GM10266 (cell line): ENCODE data around the gene IVNS1ABP.

Source experiments
- DNase-seq: peaks from one replicate; pipeline ENCODE4 v3.0.0; 2012; ENCODE audit errors: extremely low spot score
- TF ChIP-seq, protein P1 (sequence below): IDR thresholded peaks from 2 replicates; pipeline ENCODE4 v1.5.1; 2012; ENCODE audit warnings: mild to moderate bottlenecking, low read depth; ENCODE audit not compliant: control insufficient read depth, insufficient read depth; ENCODE audit errors: missing control alignments

Gene IVNS1ABP

GRCh38 chr1:185343306-185343705 lies 26.3 kb upstream of the IVNS1ABP start:
- TF ChIP-seq, protein P1, sequence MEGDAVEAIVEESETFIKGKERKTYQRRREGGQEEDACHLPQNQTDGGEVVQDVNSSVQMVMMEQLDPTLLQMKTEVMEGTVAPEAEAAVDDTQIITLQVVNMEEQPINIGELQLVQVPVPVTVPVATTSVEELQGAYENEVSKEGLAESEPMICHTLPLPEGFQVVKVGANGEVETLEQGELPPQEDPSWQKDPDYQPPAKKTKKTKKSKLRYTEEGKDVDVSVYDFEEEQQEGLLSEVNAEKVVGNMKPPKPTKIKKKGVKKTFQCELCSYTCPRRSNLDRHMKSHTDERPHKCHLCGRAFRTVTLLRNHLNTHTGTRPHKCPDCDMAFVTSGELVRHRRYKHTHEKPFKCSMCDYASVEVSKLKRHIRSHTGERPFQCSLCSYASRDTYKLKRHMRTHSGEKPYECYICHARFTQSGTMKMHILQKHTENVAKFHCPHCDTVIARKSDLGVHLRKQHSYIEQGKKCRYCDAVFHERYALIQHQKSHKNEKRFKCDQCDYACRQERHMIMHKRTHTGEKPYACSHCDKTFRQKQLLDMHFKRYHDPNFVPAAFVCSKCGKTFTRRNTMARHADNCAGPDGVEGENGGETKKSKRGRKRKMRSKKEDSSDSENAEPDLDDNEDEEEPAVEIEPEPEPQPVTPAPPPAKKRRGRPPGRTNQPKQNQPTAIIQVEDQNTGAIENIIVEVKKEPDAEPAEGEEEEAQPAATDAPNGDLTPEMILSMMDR, result no peak
- no peak for DNase-seq

- TF ChIP-seq, protein P1, result no peak
- no peak for DNase-seq
Measured at GRCh38 chr1:185342672-185343259, 25.7 kb upstream of the IVNS1ABP start.

GRCh38 chr1:185342017-185342416 lies 25.0 kb upstream of the IVNS1ABP start:
- no peak for DNase-seq
- TF ChIP-seq, protein P1, result no peak

- DNase-seq, result no peak
- TF ChIP-seq, protein P1, result no peak
Measured at GRCh38 chr1:185341196-185341781, 24.2 kb upstream of the IVNS1ABP start.

- TF ChIP-seq, protein P1, result no peak
- peak; percentile 45 for DNase-seq
Measured at GRCh38 chr1:185338719-185339622, 21.9 kb upstream of the IVNS1ABP start.

DNA sequence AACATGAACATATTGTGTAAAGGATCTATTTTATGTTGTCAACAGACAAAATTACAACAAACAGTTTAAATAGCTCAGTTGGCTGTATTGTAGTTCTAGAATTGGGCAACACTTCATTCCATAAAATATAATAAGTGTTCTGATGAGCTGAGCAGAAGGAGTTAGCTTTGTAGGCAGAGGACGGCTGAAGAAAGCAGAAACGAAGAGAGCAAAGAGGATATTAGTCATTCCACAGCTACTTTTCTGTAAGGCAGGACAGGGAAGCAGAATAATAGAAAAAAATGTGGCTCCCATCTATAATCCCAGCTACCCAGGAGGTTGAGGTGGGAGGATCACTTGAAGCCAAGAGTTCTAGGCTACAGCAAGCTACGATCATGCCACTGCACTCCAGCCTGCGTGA lies 20.2 kb upstream of the IVNS1ABP start:
- TF ChIP-seq, protein P1, result no peak
- DNase-seq, result no peak

GRCh38 chr1:185334182-185334581 lies 17.1 kb upstream of the IVNS1ABP start:
- no peak for DNase-seq

More at GRCh38 chr1:185334182-185334581, 17.1 kb upstream of the IVNS1ABP start:
- TF ChIP-seq, protein P1, result no peak
